ENCODE measurements around the gene REC8.

- no peak for TF ChIP-seq CTCF (IDR thresholded peaks at IDR 0.05; ENCODE audit: low read depth, low read length)
- no peak for TF ChIP-seq POLR2A (IDR thresholded peaks at IDR 0.05; ENCODE audit: extremely low read depth, insufficient read length)
- TF ChIP-seq, protein P1, sequence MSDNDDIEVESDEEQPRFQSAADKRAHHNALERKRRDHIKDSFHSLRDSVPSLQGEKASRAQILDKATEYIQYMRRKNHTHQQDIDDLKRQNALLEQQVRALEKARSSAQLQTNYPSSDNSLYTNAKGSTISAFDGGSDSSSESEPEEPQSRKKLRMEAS (IDR thresholded peaks at IDR 0.05; ENCODE audit: low read depth, low read length): no peak
Measured at GRCh38 chr14:24151404-24152080, 20.3 kb upstream of the REC8 start.
